H1 (cell line): ENCODE measurements around the gene MCUB. TPM values are rescaled to one million over a fixed set of nuclear protein-coding genes. Genes with fewer than 3 reads are reported as not detected.

Source experiments
- BACH1 ChIP-seq: IDR thresholded peaks from 2 replicates; pipeline ENCODE4 v1.6.1; 2012; ENCODE audit warnings: low read length, improper control_type of control experiment
- BCL11A ChIP-seq, 2 experiments: IDR thresholded peaks; one replicate each; pipeline ENCODE4 v1.6.1; 2011; ENCODE audit warnings: low read depth in 2 of 2, low read length in 2 of 2, mild to moderate bottlenecking in 2 of 2
- CBX5 ChIP-seq: fragments of 300-800, 300-1000 bp; sonication (generic); IDR thresholded peaks from 2 replicates; pipeline ENCODE4 v1.7.1; 2016; ENCODE audit warnings: antibody characterized with exemption, low read length, low read depth
- CEBPB ChIP-seq: IDR thresholded peaks from 2 replicates; pipeline ENCODE4 v1.6.1; 2012; ENCODE audit warnings: low read depth, low read length
- CHD2 ChIP-seq: IDR thresholded peaks from 2 replicates; pipeline ENCODE4 v1.6.1; 2012; ENCODE audit warnings: low read length, improper control_type of control experiment
- CTBP2 ChIP-seq: IDR thresholded peaks from 2 replicates; pipeline ENCODE4 v1.7.0; 2011; ENCODE audit warnings: borderline replicate concordance, mild to moderate bottlenecking, moderate library complexity, mixed read lengths, low read length; ENCODE audit not compliant: insufficient read depth, insufficient read length
- EGR1 ChIP-seq: IDR thresholded peaks from 2 replicates; pipeline ENCODE4 v1.6.1; 2011; ENCODE audit warnings: low read depth, low read length, borderline replicate concordance
- FOSL1 ChIP-seq: IDR thresholded peaks from 2 replicates; pipeline ENCODE4 v1.6.1; 2011; ENCODE audit warnings: mild to moderate bottlenecking, low read depth, low read length, moderate library complexity; ENCODE audit not compliant: insufficient read depth
- JUND ChIP-seq: IDR thresholded peaks from 2 replicates; pipeline ENCODE4 v1.6.1; 2011; ENCODE audit warnings: mild to moderate bottlenecking, improper control_type of control experiment, low read length
- KDM1A ChIP-seq: fragments of 200-600, 300-600 bp; sonication (generic); IDR thresholded peaks from 2 replicates; pipeline ENCODE4 v1.7.1; 2016; ENCODE audit warnings: mild to moderate bottlenecking, low read length, borderline replicate concordance
- KDM5A ChIP-seq: fragments of 200-600 bp; IDR thresholded peaks from 2 replicates; pipeline ENCODE4 v1.7.1; 2012; ENCODE audit warnings: mild to moderate bottlenecking, low read length, inconsistent platforms, mixed read lengths
- NANOG ChIP-seq: IDR thresholded peaks from 2 replicates; pipeline ENCODE4 v1.6.1; 2011; ENCODE audit warnings: low read length, low read depth, mild to moderate bottlenecking, inconsistent platforms; ENCODE audit not compliant: insufficient read depth, poor library complexity, severe bottlenecking
- PHF8 ChIP-seq: fragments of 200-600 bp; sonication (generic); conservative IDR thresholded peaks from 2 replicates; pipeline ENCODE4 v1.7.1; 2012; ENCODE audit warnings: low read depth, mild to moderate bottlenecking, inconsistent platforms, low read length, moderate library complexity
- POLR2A ChIP-seq, 2 experiments: IDR thresholded peaks; 1 replicate in 1 of 2; 2 replicates in 1 of 2; pipeline ENCODE4 v1.6.1; 2011; ENCODE audit warnings: low read depth in 2 of 2, low read length in 2 of 2, mild to moderate bottlenecking in 2 of 2; ENCODE audit errors: control extremely low read depth in 1 of 2
- RBBP5 ChIP-seq: IDR thresholded peaks from 2 replicates; pipeline ENCODE4 v1.7.1; 2012; ENCODE audit warnings: low read depth, mild to moderate bottlenecking, inconsistent platforms, low read length, moderate library complexity, borderline replicate concordance
- RXRA ChIP-seq: IDR thresholded peaks from 2 replicates; pipeline ENCODE4 v1.6.1; 2011; ENCODE audit warnings: low read depth, mild to moderate bottlenecking, low read length, moderate library complexity; ENCODE audit not compliant: insufficient read depth
- SAP30 ChIP-seq: fragments of 300-600 bp; sonication (generic); IDR thresholded peaks from 2 replicates; pipeline ENCODE4 v1.7.1; 2012; ENCODE audit warnings: low read length, moderate library complexity, mild to moderate bottlenecking, inconsistent platforms; ENCODE audit not compliant: insufficient read depth, insufficient replicate concordance
- SIN3A ChIP-seq, 2 experiments: IDR thresholded peaks in 1 of 2; conservative IDR thresholded peaks in 1 of 2; 2 replicates each; pipeline ENCODE4 v1.6.1; 2011 to 2012; ENCODE audit warnings: low read length in 2 of 2, improper control_type of control experiment in 1 of 2, low read depth in 1 of 2, mild to moderate bottlenecking in 1 of 2
- SP2 ChIP-seq: IDR thresholded peaks from 2 replicates; pipeline ENCODE4 v1.6.1; 2012; ENCODE audit warnings: mild to moderate bottlenecking, low read length, inconsistent platforms
- SP4 ChIP-seq: IDR thresholded peaks from 2 replicates; pipeline ENCODE4 v1.6.1; 2012; ENCODE audit warnings: low read length, inconsistent platforms
- TAF1 ChIP-seq: IDR thresholded peaks from 2 replicates; pipeline ENCODE4 v1.6.1; 2011; ENCODE audit warnings: mild to moderate bottlenecking, low read depth, low read length
- TCF12 ChIP-seq: IDR thresholded peaks from 2 replicates; pipeline ENCODE4 v1.6.1; 2011; ENCODE audit warnings: low read depth, mild to moderate bottlenecking, low read length
- YY1 ChIP-seq: IDR thresholded peaks from 2 replicates; pipeline ENCODE4 v1.6.1; 2011; ENCODE audit warnings: low read depth, mild to moderate bottlenecking, low read length
- polyA plus RNA-seq, 7 experiments: library from polyadenylated mRNA; depleted of rRNA in 3 of 7; stranded (reverse) in 5 of 7; unstranded in 2 of 7; fragments of >200 nt in 5 of 7; fragments of 200-250 nt in 2 of 7; gene quantifications; 1 replicate in 5 of 7; 2 replicates in 1 of 7; 4 replicates in 1 of 7; pipeline versions ENCODE4 v1.2.1 to v1.2.3, GENCODE V29; 2011 to 2013; ENCODE audit warnings: missing spikeins in 2 of 7, mixed read lengths in 2 of 7
- total RNA-seq: library from RNA; stranded (reverse); fragmentation: NEBNext Ultra II Directional; extraction: Animal tissue kit (Norgen Biotek cat#: 25700); gene quantifications from 2 replicates; pipeline ENCODE4 v1.2.1, GENCODE V29; 2021
- TF ChIP-seq, protein P1 (sequence below): IDR thresholded peaks from 2 replicates; pipeline ENCODE4 v1.6.1; 2011; ENCODE audit warnings: low read length, improper control_type of control experiment

The MCUB gene
- total and polyA plus RNA-seq, 2 of the 8 experiments (the other 6 are each of a cell fraction or from before 2014, with no cell fraction given) = 15.2 to 19.4 TPM

DNA sequence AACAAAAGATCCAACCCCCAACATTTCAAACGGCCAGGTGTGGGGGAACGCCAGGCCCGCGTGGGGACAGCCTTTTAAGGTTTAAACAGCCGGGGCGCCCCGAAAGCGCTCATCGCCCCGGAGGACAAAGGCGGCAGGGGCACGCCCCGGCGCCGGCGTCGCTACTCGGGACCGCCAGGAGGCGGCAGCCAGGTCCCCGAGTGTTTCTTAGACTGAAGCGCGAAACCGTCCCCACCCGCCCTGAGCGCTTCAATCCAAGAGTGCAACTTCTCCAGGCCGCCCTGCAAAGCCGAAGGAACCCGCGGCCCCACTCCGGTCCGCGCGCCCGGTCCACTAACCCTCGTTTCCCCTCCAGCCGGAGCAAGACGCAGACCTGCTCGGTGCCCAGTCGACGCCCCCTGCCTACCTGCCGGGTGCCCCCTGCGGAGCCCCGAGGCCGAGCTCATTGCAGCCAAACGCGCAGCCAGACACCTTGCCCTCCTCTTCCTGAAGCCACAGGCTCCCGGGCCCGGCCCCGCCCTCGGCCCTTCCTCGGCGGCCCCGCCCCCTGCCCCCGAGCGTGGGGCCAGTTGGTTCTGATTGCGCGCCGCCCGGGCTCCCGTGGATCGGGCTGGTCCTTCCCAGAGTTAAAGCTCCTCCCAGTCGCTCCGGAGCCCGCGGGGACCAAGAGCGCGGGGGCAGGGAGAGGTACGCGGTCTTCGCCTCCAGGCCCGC, 143.1 kb downstream of the MCUB start, which contains the start of gene CASP6 (continued):
- no peak for TF ChIP-seq NANOG
- TF ChIP-seq TCF12 = no peak
- peak; percentile 43; the same call in 1 of the 2 replicates for TF ChIP-seq YY1
- TF ChIP-seq CEBPB = no peak
- TF ChIP-seq SP4 = no peak; the same call in 1 of the 2 replicates
- TF ChIP-seq SP2 = no peak
- TF ChIP-seq SAP30 = no peak
- peak in 1 of 2 experiments; percentile 91; a peak in 2 of 3 replicates for TF ChIP-seq POLR2A (IDR thresholded peaks at IDR 0.05; ENCODE audit: control extremely low read depth in 1 of 2, low read depth in 2 of 2, low read length in 2 of 2)
- no peak for TF ChIP-seq CHD2
- TF ChIP-seq RXRA = no peak
- TF ChIP-seq KDM1A = no peak
- TF ChIP-seq CTBP2 = no peak
- TF ChIP-seq SIN3A (conservative IDR thresholded peaks at IDR 0.05 in 1 of 2, IDR thresholded peaks at IDR 0.05 in 1 of 2; ENCODE audit: low read depth in 1 of 2, low read length in 2 of 2) = peak in 1 of 2 experiments; percentile 38; a peak in 1 of 4 replicates
- TF ChIP-seq EGR1 = no peak
- TF ChIP-seq PHF8 = peak; percentile 42; the same call in 1 of the 2 replicates
- TF ChIP-seq CBX5 = no peak
- peak; percentile 59; the same call in 1 of the 2 replicates for TF ChIP-seq BACH1
- TF ChIP-seq TAF1 = peak; percentile 80
- TF ChIP-seq, protein P1, sequence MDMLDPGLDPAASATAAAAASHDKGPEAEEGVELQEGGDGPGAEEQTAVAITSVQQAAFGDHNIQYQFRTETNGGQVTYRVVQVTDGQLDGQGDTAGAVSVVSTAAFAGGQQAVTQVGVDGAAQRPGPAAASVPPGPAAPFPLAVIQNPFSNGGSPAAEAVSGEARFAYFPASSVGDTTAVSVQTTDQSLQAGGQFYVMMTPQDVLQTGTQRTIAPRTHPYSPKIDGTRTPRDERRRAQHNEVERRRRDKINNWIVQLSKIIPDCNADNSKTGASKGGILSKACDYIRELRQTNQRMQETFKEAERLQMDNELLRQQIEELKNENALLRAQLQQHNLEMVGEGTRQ = no peak
- no peak for TF ChIP-seq JUND
- no peak for TF ChIP-seq KDM5A
- no peak for TF ChIP-seq RBBP5
- TF ChIP-seq BCL11A (IDR thresholded peaks at IDR 0.05; ENCODE audit: low read depth in 2 of 2, low read length in 2 of 2) = no peak
- TF ChIP-seq FOSL1 = no peak
